Measurements from ENCODE around the gene TMEFF2. TPM values are rescaled to one million over a fixed set of nuclear protein-coding genes. Genes with fewer than 3 reads are reported as not detected.
"Not testable (repeated sequence)": the region's sequence is repeated elsewhere in the genome, so short reads cannot be mapped to it uniquely, and the experiment has no call there.

The TMEFF2 gene
- total and polyA plus RNA-seq, 3 donors from 2014 or later = 2.2 to 3.0 (median 2.7) TPM

DNA sequence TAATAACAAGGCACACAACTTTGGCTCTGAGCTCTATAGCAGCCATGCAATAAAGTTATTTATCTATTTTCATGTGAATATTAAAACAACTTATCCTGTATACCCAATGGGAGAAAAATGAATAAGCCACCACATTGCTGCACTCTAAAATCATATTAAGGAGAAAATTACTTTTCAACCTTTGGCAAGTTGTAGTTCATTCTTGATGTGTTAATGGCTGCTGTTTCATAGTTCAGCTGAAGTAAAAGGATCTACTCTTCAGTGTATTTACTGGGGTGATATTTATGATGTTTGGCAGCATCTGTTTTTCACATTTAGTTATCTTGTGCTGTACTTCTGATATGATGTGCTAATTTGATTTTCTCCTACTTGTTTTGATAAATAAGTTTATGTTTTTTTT, 71.8 kb downstream of the TMEFF2 start:
- Histone ChIP-seq H3K27me3 (no peaks in the 10 kb centered on the region), H3K9me3 (no peaks in the 10 kb centered on the region), H3K36me3 (ENCODE audit: low read depth, missing control alignments) (no peaks in the 10 kb centered on the region), H3K4me3 (no peak overlapping the region), H3K27ac (no peak overlapping the region), H3K4me1 (no peaks in the 10 kb centered on the region)
- no peak for TF ChIP-seq POLR2A (IDR thresholded peaks at IDR 0.05)
- TF ChIP-seq, protein P1, sequence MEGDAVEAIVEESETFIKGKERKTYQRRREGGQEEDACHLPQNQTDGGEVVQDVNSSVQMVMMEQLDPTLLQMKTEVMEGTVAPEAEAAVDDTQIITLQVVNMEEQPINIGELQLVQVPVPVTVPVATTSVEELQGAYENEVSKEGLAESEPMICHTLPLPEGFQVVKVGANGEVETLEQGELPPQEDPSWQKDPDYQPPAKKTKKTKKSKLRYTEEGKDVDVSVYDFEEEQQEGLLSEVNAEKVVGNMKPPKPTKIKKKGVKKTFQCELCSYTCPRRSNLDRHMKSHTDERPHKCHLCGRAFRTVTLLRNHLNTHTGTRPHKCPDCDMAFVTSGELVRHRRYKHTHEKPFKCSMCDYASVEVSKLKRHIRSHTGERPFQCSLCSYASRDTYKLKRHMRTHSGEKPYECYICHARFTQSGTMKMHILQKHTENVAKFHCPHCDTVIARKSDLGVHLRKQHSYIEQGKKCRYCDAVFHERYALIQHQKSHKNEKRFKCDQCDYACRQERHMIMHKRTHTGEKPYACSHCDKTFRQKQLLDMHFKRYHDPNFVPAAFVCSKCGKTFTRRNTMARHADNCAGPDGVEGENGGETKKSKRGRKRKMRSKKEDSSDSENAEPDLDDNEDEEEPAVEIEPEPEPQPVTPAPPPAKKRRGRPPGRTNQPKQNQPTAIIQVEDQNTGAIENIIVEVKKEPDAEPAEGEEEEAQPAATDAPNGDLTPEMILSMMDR (IDR thresholded peaks at IDR 0.05) = no peak
- intact Hi-C loops (cut with DNase I; ENCODE audit: low total_unique reads) = no loop called here
- no peak for DNase-seq

DNA sequence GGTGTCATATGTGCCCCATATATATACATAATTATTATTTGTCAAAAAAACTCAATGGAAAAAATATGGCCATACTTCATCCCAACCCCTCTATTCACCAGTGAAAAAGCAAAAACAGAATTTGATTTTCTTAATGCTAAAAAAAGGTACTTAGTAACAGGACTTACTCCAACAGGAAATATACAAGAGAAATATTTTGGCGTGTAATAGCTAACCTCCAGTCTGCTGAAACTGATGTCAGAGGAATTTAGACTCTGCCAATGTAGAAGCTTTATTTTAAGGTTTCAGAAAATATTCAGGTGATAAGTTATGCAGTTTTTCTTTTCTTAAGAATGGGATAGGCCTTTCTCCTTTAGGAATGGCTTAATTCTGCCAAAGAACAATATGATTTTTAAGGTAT, 72.6 kb downstream of the TMEFF2 start:
- Histone ChIP-seq H3K4me3 (no peak overlapping the region), H3K4me1 (no peaks in the 10 kb centered on the region), H3K27me3 (no peaks in the 10 kb centered on the region), H3K9me3 (no peaks in the 10 kb centered on the region), H3K27ac (no peak overlapping the region), H3K36me3 (ENCODE audit: low read depth, missing control alignments) (no peaks in the 10 kb centered on the region)
- TF ChIP-seq, protein P1 (IDR thresholded peaks at IDR 0.05) = no peak
- TF ChIP-seq POLR2A (IDR thresholded peaks at IDR 0.05) = no peak
- 48 to 51% methylated on average over 1 of the region's 1 CpG for WGBS, 2 donors
- no peak for DNase-seq
- intact Hi-C loops (cut with DNase I; ENCODE audit: low total_unique reads) = no loop called here

DNA sequence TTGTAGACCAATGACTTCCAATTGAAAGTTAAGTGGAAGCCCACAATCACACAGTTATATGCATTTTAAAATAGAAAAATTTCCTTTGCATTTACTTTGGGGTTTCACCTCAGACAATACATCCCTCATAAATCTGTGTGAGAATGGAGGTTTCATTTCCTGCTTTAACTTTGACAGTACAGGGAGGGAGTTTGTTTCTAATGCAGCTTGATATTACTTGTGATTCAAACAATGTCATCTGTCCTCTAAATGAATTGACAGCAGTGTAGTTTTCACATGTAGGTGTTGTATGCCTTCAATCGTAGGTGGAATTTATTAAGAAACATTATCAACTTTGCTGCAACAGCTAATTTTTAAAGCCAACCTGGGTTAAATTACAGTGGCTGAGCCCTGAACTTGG, 75.2 kb downstream of the TMEFF2 start:
- TF ChIP-seq, protein P1 (IDR thresholded peaks at IDR 0.05) = no peak
- no peak for TF ChIP-seq POLR2A (IDR thresholded peaks at IDR 0.05)
- no peak for DNase-seq
- H3K4me1 ChIP-seq = no peaks in the 10 kb centered on the region
- H3K36me3 ChIP-seq (ENCODE audit: low read depth, missing control alignments) = no peaks in the 10 kb centered on the region
- WGBS, 2 donors = 69 to 86% methylated on average over 1 of the region's 1 CpG
- no peak overlapping the region for H3K27ac ChIP-seq
- H3K9me3 ChIP-seq = no peaks in the 10 kb centered on the region
- no peaks in the 10 kb centered on the region for H3K27me3 ChIP-seq
- no peak overlapping the region for H3K4me3 ChIP-seq
- intact Hi-C loops (cut with DNase I; ENCODE audit: low total_unique reads) = no loop called here

DNA sequence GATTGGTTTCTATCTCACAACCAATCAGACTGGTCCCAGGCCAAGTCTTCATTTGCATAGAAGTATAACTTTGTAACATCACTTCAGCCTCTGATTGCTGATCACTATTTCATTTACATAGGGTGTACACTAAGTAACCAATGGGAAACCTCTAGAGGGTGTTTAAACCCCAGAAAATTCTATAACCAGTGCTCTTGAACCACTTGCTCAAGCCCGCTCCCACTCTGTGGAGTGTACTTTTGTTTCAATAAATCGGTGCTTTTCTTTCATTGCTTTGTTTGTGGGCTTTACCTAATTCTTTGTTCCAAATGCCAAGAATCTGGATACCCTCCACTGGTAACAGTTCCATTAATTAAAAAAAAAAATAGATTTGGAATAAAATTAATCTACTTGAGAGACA, 77.0 kb downstream of the TMEFF2 start:
- DNase-seq = no peak
- Histone ChIP-seq H3K4me1 (no peaks in the 10 kb centered on the region), H3K9me3 (no peaks in the 10 kb centered on the region), H3K36me3 (ENCODE audit: low read depth, missing control alignments) (no peaks in the 10 kb centered on the region), H3K27me3 (no peaks in the 10 kb centered on the region), H3K27ac (no peak overlapping the region), H3K4me3 (no peak overlapping the region)
- 88 to 90% methylated on average over 2 of the region's 2 CpGs for WGBS, 2 donors
- intact Hi-C loops (cut with DNase I; ENCODE audit: low total_unique reads) = no loop called here
- TF ChIP-seq, protein P1 (IDR thresholded peaks at IDR 0.05) = no peak
- no peak for TF ChIP-seq POLR2A (IDR thresholded peaks at IDR 0.05)

DNA sequence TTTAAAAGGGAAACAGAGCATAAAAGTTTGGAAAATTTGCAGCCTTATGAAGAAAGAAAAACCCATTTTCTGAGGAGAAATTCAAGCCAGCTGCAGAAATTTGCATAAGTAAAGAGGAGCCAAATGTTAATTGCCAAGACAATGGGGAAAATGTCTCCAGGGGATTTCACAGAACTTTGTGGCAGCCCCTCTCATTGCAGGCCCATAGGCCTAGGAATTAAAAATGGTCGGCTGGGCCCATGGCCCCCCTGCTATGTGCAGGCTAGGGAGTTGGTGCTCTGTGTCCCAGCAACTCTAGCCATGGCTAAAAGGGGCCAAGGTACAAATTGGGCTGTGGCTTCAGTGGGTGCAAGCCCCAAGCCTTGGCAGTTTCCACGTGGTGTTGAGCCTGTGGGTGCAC, 83.2 kb downstream of the TMEFF2 start:
- H3K4me3 ChIP-seq; DNase-seq; H3K4me1 ChIP-seq; H3K9me3 ChIP-seq; H3K27me3 ChIP-seq; intact Hi-C loops (cut with DNase I; ENCODE audit: low total_unique reads); H3K27ac ChIP-seq; H3K36me3 ChIP-seq (ENCODE audit: low read depth, missing control alignments): not testable (repeated sequence)
- 63 to 71% methylated on average over 2 of the region's 2 CpGs for WGBS, 2 donors
